T-helper 22 cell (primary cell): ENCODE results near the gene PRAMEF7.
"Not testable (repeated sequence)": the region's sequence is repeated elsewhere in the genome, so short reads cannot be mapped to it uniquely, and the experiment has no call there.

Experiments
- DNase-seq: peaks from one replicate; pipeline ENCODE4 v3.0.0-alpha.2; 2020; ENCODE audit warnings: low read depth

Gene PRAMEF7

GRCh38 chr1:12916310-12916709 is at the start of gene PRAMEF7:
PRAMEF7 (plus strand) TSS chr1:12916610; CDS start chr1:12917693, 1,083 bp downstream.
- DNase-seq, result not testable (repeated sequence)

- DNase-seq, result not testable (repeated sequence)
Observed at GRCh38 chr1:12878453-12878852, 38.0 kb upstream of the PRAMEF7 start.

GRCh38 chr1:12886101-12886500 is 30.3 kb upstream of the PRAMEF7 start, which contains the start of gene PRAMEF4:
PRAMEF4 (minus strand) TSS chr1:12886201; CDS start chr1:12883394, 2,807 bp downstream.
- not testable (repeated sequence) for DNase-seq

GRCh38 chr1:12898170-12898569 is 18.2 kb upstream of the PRAMEF7 start, which contains the start of gene PRAMEF10:
PRAMEF10 (minus strand) TSS chr1:12898270; CDS start chr1:12895847, 2,423 bp downstream.
- DNase-seq, result not testable (repeated sequence)

GRCh38 chr1:12899186-12899585 is 17.2 kb upstream of the PRAMEF7 start:
- DNase-seq, result not testable (repeated sequence)

- DNase-seq, result not testable (repeated sequence)
Observed at GRCh38 chr1:12903793-12904572, 12.4 kb upstream of the PRAMEF7 start.

- DNase-seq, result not testable (repeated sequence)
Observed at GRCh38 chr1:12921749-12922148, 5.3 kb downstream of the PRAMEF7 start.

GRCh38 chr1:12924368-12924767 is 8.0 kb downstream of the PRAMEF7 start:
- DNase-seq, result not testable (repeated sequence)

GRCh38 chr1:12947480-12947879 is 31.1 kb downstream of the PRAMEF7 start, which contains the start of gene PRAMEF6:
PRAMEF6 (minus strand) TSS chr1:12947580; CDS start chr1:12942518, 5,062 bp downstream.
- not testable (repeated sequence) for DNase-seq
